Measurements from ENCODE around the gene HDAC4. TPM values are rescaled to one million over a fixed set of nuclear protein-coding genes. Genes with fewer than 3 reads are reported as not detected.

HDAC4 gene
- total RNA-seq, 1 experiment from 2014 or later = 47.6 TPM

- POLR2A ChIA-PET = no interaction called here
- ATAC-seq = no peak
These were observed 358.8 kb downstream of the HDAC4 start for GRCh38 chr2:239042046-239042445.

More at GRCh38 chr2:239042046-239042445, 358.8 kb downstream of the HDAC4 start:
- intact Hi-C loops (cut with micrococcal nuclease) = no loop called here
- Histone ChIP-seq H3K9me2 (ENCODE audit: insufficient read depth) (no peaks in the 10 kb centered on the region), H4K20me1 (ENCODE audit: insufficient read depth) (no peaks in the 10 kb centered on the region), H3K9me3 (ENCODE audit: control insufficient read depth in 1 of 2, insufficient read depth in 1 of 2, low read depth in 1 of 2, low read length in 2 of 2) (no peaks in the 10 kb centered on the region), H3K27me3 (ENCODE audit: insufficient read depth, low read length) (no peaks in the 10 kb centered on the region), H3K4me2 (ENCODE audit: low read length) (no peak overlapping the region), H2AFZ (ENCODE audit: low read depth, low read length, poor library complexity, severe bottlenecking) (no peak overlapping the region), H3K27ac (ENCODE audit: low read depth, low read length) (no peak overlapping the region), H3K4me3 (replicated peaks in 1 of 2; ENCODE audit: low read depth in 1 of 2, low read length in 2 of 2) (no peak overlapping the region), H3K36me3 (ENCODE audit: control insufficient read depth in 1 of 2, insufficient read depth in 2 of 2, low read length in 2 of 2) (no peaks in the 10 kb centered on the region), H3K4me1 (ENCODE audit: control insufficient read depth in 1 of 2, insufficient read depth in 2 of 2, low read length in 2 of 2) (no peaks in the 10 kb centered on the region), H3K9ac (ENCODE audit: low read length) (no peak overlapping the region), H3K79me2 (ENCODE audit: insufficient read depth, low read length) (no peaks in the 10 kb centered on the region)
- DNase-seq (ENCODE audit: low read depth, low spot score) = no peak
- TF ChIP-seq JUND (IDR thresholded peaks at IDR 0.05) (no peak), SRF (IDR thresholded peaks at IDR 0.05; ENCODE audit: low read depth) (no peak), ELF1 (IDR thresholded peaks at IDR 0.05; ENCODE audit: borderline replicate concordance, low read depth) (no peak), YY1 (IDR thresholded peaks at IDR 0.05; ENCODE audit: extremely low read depth, insufficient replicate concordance, low read depth, low read length) (no peak), CEBPB (IDR thresholded peaks at IDR 0.05; ENCODE audit: low read depth) (no peak), REST (IDR thresholded peaks at IDR 0.05; ENCODE audit: low read depth) (no peak), POLR2AphosphoS5 (IDR thresholded peaks at IDR 0.05; ENCODE audit: low read depth, low read length) (no peak), CBX3 (IDR thresholded peaks at IDR 0.05; ENCODE audit: low read depth) (no peak), EGR1 (IDR thresholded peaks at IDR 0.05; ENCODE audit: low read depth) (no peak), TCF7L2 (IDR thresholded peaks at IDR 0.05; ENCODE audit: borderline replicate concordance, extremely low read depth, insufficient read depth, insufficient read length) (no peak), EZH2 (IDR thresholded peaks at IDR 0.05) (no peak)
- TF ChIP-seq, protein P1, sequence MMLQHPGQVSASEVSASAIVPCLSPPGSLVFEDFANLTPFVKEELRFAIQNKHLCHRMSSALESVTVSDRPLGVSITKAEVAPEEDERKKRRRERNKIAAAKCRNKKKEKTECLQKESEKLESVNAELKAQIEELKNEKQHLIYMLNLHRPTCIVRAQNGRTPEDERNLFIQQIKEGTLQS (IDR thresholded peaks at IDR 0.05) = no peak
- TF ChIP-seq, protein P2, sequence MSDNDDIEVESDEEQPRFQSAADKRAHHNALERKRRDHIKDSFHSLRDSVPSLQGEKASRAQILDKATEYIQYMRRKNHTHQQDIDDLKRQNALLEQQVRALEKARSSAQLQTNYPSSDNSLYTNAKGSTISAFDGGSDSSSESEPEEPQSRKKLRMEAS (IDR thresholded peaks at IDR 0.05) = no peak
- CTCF ChIA-PET = no interaction called here
- RAD21 ChIA-PET (ENCODE audit: low non-redundant PET in 1 of 2, low total read pairs in 2 of 2, uncharacterized antibody in 2 of 2, unreplicated experiment in 2 of 2) = no interaction called here
- no TSS peak for BruUV-seq (replicated peaks)
